K562 (cell line): Measurements from ENCODE around the gene PDZD2. TPM values are rescaled to one million over a fixed set of nuclear protein-coding genes. Genes with fewer than 3 reads are reported as not detected.

ENCODE experiments used
- ATAC-seq: fragments of 200-7000 bp; cut with Tn5 transposase; 3 replicates; pipeline ENCODE4 v1.9.1; 2020; ENCODE audit warnings: moderate library complexity
- BruUV-seq: library from RNA; stranded (reverse); fragments of 400-500 nt; replicated peaks from 2 replicates; lab custom pipeline; 2021; lab: Mats Ljungman, UMichigan
- CTCF ChIA-PET: fragments of 300-600 bp; formaldehyde crosslinking; extraction: SDS; loops from one replicate; lab custom pipeline; 2021; ENCODE audit warnings: low intra/inter-chr PET ratio; lab: Yijun Ruan, JAX
- POLR2A ChIA-PET: fragments of 300-600, 350-650 bp; sonication (Branson Sonifier 250); formaldehyde crosslinking; extraction: SDS; loops from one replicate; lab custom pipeline; 2021; ENCODE audit warnings: antibody characterized with exemption, inconsistent platforms; lab: Yijun Ruan, JAX
- DNase-seq, 4 experiments: peaks; one replicate each; pipeline versions ENCODE4 v3.0.0 to v3.0.0-alpha.2; 2011 to 2018; ENCODE audit warnings: low spot score in 3 of 4, mixed read lengths in 3 of 4; ENCODE audit errors: extremely low read depth in 1 of 4
- FAIRE-seq: peaks from 2 replicates; lab custom pipeline; 2011; peaks lifted over from hg19 to GRCh38; lab: Jason Lieb, UNC
- H2AFZ ChIP-seq: 2 replicates; pipeline ENCODE4 v1.6.0; 2011; ENCODE audit warnings: low read depth, low read length, control low read depth, inconsistent platforms
- H3K27ac ChIP-seq: fragments of 200-600 bp; 3 replicates; pipeline ENCODE4 v1.8.0; 2011; ENCODE audit warnings: low read depth, mild to moderate bottlenecking, control low read depth, inconsistent platforms, low read length, moderate library complexity, mixed read lengths; ENCODE audit errors: extremely low read depth
- H3K27me3 ChIP-seq, 2 experiments: fragments of 300-600 bp in 1 of 2; 2 replicates in 1 of 2; 3 replicates in 1 of 2; pipeline versions ENCODE4 v1.6.0 to v1.8.0; 2011; ENCODE audit warnings: inconsistent platforms in 2 of 2, low read length in 2 of 2, mild to moderate bottlenecking in 1 of 2, mixed read lengths in 1 of 2, moderate library complexity in 1 of 2; ENCODE audit not compliant: control insufficient read depth in 2 of 2, insufficient read depth in 2 of 2
- H3K36me3 ChIP-seq: fragments of 300-600 bp; 3 replicates; pipeline ENCODE4 v1.8.0; 2011; ENCODE audit warnings: mild to moderate bottlenecking, low read length, inconsistent platforms; ENCODE audit not compliant: control insufficient read depth, insufficient read depth
- H3K4me1 ChIP-seq, 2 experiments: fragments of 200-600 bp in 1 of 2; replicated peaks in 1 of 2; 2 replicates in 1 of 2; 3 replicates in 1 of 2; pipeline versions ENCODE4 v1.5.1 to v1.8.0; 2011; ENCODE audit warnings: inconsistent platforms in 2 of 2, low read length in 2 of 2, mild to moderate bottlenecking in 1 of 2, mixed read lengths in 1 of 2, moderate library complexity in 1 of 2; ENCODE audit not compliant: control insufficient read depth in 2 of 2, insufficient read depth in 2 of 2
- H3K4me2 ChIP-seq: 2 replicates; pipeline ENCODE4 v1.6.1; 2011; ENCODE audit warnings: low read length, control low read depth, inconsistent platforms, mixed read lengths; ENCODE audit not compliant: insufficient read depth
- H3K4me3 ChIP-seq: fragments of 200-600 bp; sonication (generic), shearing (Covaris generic); 2 replicates; pipeline ENCODE4 v1.5.1; 2016; ENCODE audit warnings: control low read depth, inconsistent platforms
- H3K79me2 ChIP-seq: fragments of 200-600 bp; 3 replicates; pipeline ENCODE4 v1.8.0; 2011; ENCODE audit warnings: low read length, inconsistent platforms; ENCODE audit not compliant: control insufficient read depth, insufficient read depth
- H3K9ac ChIP-seq, 2 experiments: 2 replicates each; pipeline versions ENCODE4 v1.6.0 to v1.6.1; 2011; ENCODE audit warnings: low read depth in 2 of 2, low read length in 2 of 2, control low read depth in 1 of 2, inconsistent platforms in 1 of 2, mild to moderate bottlenecking in 1 of 2, mixed read lengths in 1 of 2; ENCODE audit not compliant: insufficient read depth in 1 of 2
- H3K9me1 ChIP-seq: one replicate; pipeline ENCODE4 v1.6.0; 2011; ENCODE audit warnings: inconsistent platforms, mild to moderate bottlenecking, low read length, moderate library complexity; ENCODE audit not compliant: control insufficient read depth, insufficient read depth
- H3K9me3 ChIP-seq: replicated peaks from 2 replicates; pipeline ENCODE4 v1.5.1; 2011; ENCODE audit warnings: low read depth, low read length, inconsistent platforms; ENCODE audit not compliant: control insufficient read depth, insufficient read depth
- H4K20me1 ChIP-seq: replicated peaks from 2 replicates; pipeline ENCODE4 v1.6.1; 2011; ENCODE audit warnings: low read length, inconsistent platforms, mixed read lengths; ENCODE audit not compliant: control insufficient read depth, insufficient read depth
- E2F1 ChIP-seq: sonication (generic); formaldehyde crosslinking; IDR thresholded peaks from 2 replicates; pipeline ENCODE4 v1.8.1; 2023; ENCODE audit warnings: mild to moderate bottlenecking, missing genetic modification reagents, moderate library complexity
- ZBTB1 ChIP-seq: sonication (generic); formaldehyde crosslinking; IDR thresholded peaks from 2 replicates; pipeline ENCODE4 v1.8.1; 2023; ENCODE audit warnings: missing genetic modification reagents, low read depth, mild to moderate bottlenecking, borderline replicate concordance
- ZNF263 ChIP-seq: sonication (generic); formaldehyde crosslinking; IDR thresholded peaks from 2 replicates; pipeline ENCODE4 v1.8.0; 2022; ENCODE audit warnings: mild to moderate bottlenecking, missing genetic modification reagents, borderline replicate concordance
- WGBS: fragments of 100-300 bp; shearing (Covaris generic); methylation state at CpG from one replicate; pipeline ENCODE4 v1.1.6; 2016; ENCODE audit warnings: low coverage, mixed read lengths; ENCODE audit not compliant: insufficient coverage; ENCODE audit errors: missing lambda C conversion rate; 5-methylcytosine and 5-hydroxymethylcytosine counted together
- in situ Hi-C: fragments of 300-500 bp; cut with MboI; formaldehyde crosslinking; loops from 4 replicates; pipeline ENCODE4 v1.15.0; 2018; ENCODE audit warnings: inconsistent platforms, mixed read lengths
- intact Hi-C: fragments of 100-400 bp; cut with micrococcal nuclease; formaldehyde crosslinking; loops from 2 replicates; pipeline ENCODE4 v1.14.2; 2022
- polyA plus RNA-seq, 8 experiments: library from polyadenylated mRNA; depleted of rRNA in 4 of 8; stranded (reverse) in 5 of 8; unstranded in 3 of 8; fragments of >200 nt; fragmentation: Nextera tagmentation in 2 of 8; fragmentation: Illumina TruSeq in 1 of 8; extraction: Ambion mirVana in 2 of 8; extraction: Trizol in 1 of 8; gene quantifications; 2 replicates each; pipeline versions ENCODE4 v1.2.1 to v1.2.3, GENCODE V29; 2011 to 2014; ENCODE audit warnings: inconsistent platforms in 1 of 8, missing spikeins in 1 of 8
- total RNA-seq, 7 experiments: library from RNA; depleted of rRNA in 6 of 7; stranded (reverse); fragments of >200 nt in 6 of 7; fragmentation: Illumina TruSeq in 2 of 7; extraction: Trizol in 2 of 7; gene quantifications; 2 replicates each; pipeline versions ENCODE4 v1.2.1 to v1.2.3, GENCODE V29; 2011 to 2021; ENCODE audit warnings: low replicate concordance in 1 of 7

Gene PDZD2
- total and polyA plus RNA-seq, 9 of the 15 experiments (the other 6 are each of a cell fraction or from before 2014, with no cell fraction given): 0.02 to 0.08 (median 0.04) TPM; not detected in 6

DNA sequence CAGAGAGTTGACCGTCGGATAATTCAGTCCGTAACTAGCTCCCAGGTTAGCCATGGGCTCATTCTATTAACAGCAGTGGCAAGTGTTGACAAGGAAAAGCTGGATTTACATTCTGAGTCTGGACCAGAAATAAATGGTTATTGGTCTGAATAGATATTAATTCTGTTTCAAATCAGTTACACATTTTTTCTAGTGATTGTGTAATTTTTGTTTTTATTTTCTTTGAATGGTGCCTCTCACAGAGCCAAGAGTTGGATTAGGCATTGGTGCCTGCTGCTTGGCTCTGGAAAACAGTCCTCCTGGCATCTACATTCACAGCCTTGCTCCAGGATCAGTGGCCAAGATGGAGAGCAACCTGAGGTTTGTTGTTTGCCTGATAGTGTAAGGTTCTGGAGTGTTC lies 420.1 kb downstream of the PDZD2 start (continued):
- no peak for TF ChIP-seq E2F1 (CRISPR knock-in tag)

GRCh38 chr5:32059761-32060530 lies 421.0 kb downstream of the PDZD2 start:
- TF ChIP-seq ZNF263 (CRISPR knock-in tag) (no peak), ZBTB1 (CRISPR knock-in tag) (no peak), E2F1 (CRISPR knock-in tag) (no peak)
- TF ChIP-seq, all 486 proteins: peak for 0
- Histone ChIP-seq H3K9ac (no peak overlapping the region), H3K9me1 (no peaks in the 10 kb centered on the region), H3K27ac (no peak overlapping the region), H2AFZ (no peak overlapping the region), H3K4me2 (no peak overlapping the region), H3K9me3 (no peaks in the 10 kb centered on the region), H4K20me1 (no peaks in the 10 kb centered on the region), H3K27me3 (peaks cover 9 to 24% of the 10 kb centered on the region in 2 experiments), H3K79me2 (no peaks in the 10 kb centered on the region), H3K4me3 (no peak overlapping the region), H3K36me3 (no peaks in the 10 kb centered on the region), H3K4me1 (no peaks in the 10 kb centered on the region)
- WGBS: 0% methylated on average over 4 of the region's 4 CpGs
- no peak for FAIRE-seq
- in situ Hi-C loops (no loop called here), intact Hi-C loops (no loop called here)
- no peak for ATAC-seq
- ChIA-PET CTCF (no interaction called here), POLR2A (interaction anchor here (0.6 kb wide), 1 partner anchor 164 kb away, joined by 3 read pairs; no protein-coding TSS in a partner anchor)
- BruUV-seq: no TSS peak
- no peak for DNase-seq
